Right renal pelvis (tissue), 4 donors: ENCODE data around the gene MACROD2. TPM values are rescaled to one million over a fixed set of nuclear protein-coding genes. Genes with fewer than 3 reads are reported as not detected.
A peak's percentile ranks its signal among the peaks of the same experiment; 100 is the strongest.

Experiments used
- DNase-seq, 4 donors: peaks; one replicate each; pipeline ENCODE4 v3.0.0-alpha.2; 2013; ENCODE audit warnings: low read depth in 4 of 4, low spot score in 3 of 4, missing footprints in 1 of 4
- polyA plus RNA-seq, 4 donors: library from polyadenylated mRNA; unstranded; fragments of 120-200 nt; gene quantifications; one replicate each; pipeline ENCODE4 v1.2.1, GENCODE V29; 2013; ENCODE audit not compliant: insufficient read length in 4 of 4

The MACROD2 gene
- polyA plus RNA-seq, 4 donors = 12.4 to 14.4 (median 13.6) TPM

- DNase-seq = no peak
Measured at GRCh38 chr20:15919118-15919517, 1923.8 kb downstream of the MACROD2 start.

- no peak for DNase-seq
Measured at GRCh38 chr20:15921930-15922329, 1926.6 kb downstream of the MACROD2 start.

GRCh38 chr20:15922556-15922955, 1927.2 kb downstream of the MACROD2 start:
- no peak for DNase-seq

GRCh38 chr20:15923030-15923776, 1927.9 kb downstream of the MACROD2 start:
- no peak for DNase-seq

- DNase-seq = no peak
Measured at GRCh38 chr20:15924556-15924955, 1929.2 kb downstream of the MACROD2 start.

- no peak for DNase-seq
Measured at GRCh38 chr20:15925376-15925775, 1930.1 kb downstream of the MACROD2 start.

GRCh38 chr20:15927893-15928650, 1932.8 kb downstream of the MACROD2 start:
- no peak for DNase-seq

- no peak for DNase-seq
Measured at GRCh38 chr20:15928946-15929345, 1933.6 kb downstream of the MACROD2 start.

GRCh38 chr20:15930311-15931305, 1935.3 kb downstream of the MACROD2 start:
- DNase-seq = peak in 3 of 4 donors; percentile 34 to 48 (median 46)

GRCh38 chr20:15931897-15932296, 1936.6 kb downstream of the MACROD2 start:
- no peak for DNase-seq

- no peak for DNase-seq
Measured at GRCh38 chr20:15937179-15937578, 1941.9 kb downstream of the MACROD2 start.

- DNase-seq = no peak
Measured at GRCh38 chr20:15938847-15939246, 1943.5 kb downstream of the MACROD2 start.

- no peak for DNase-seq
Measured at GRCh38 chr20:15940127-15940526, 1944.8 kb downstream of the MACROD2 start.

GRCh38 chr20:15942130-15942529, 1946.8 kb downstream of the MACROD2 start:
- DNase-seq = no peak

GRCh38 chr20:15945289-15945688, 1950.0 kb downstream of the MACROD2 start:
- DNase-seq = no peak

- DNase-seq = no peak
Measured at GRCh38 chr20:15949391-15949790, 1954.1 kb downstream of the MACROD2 start.

GRCh38 chr20:15951658-15952057, 1956.3 kb downstream of the MACROD2 start:
- DNase-seq = no peak

GRCh38 chr20:15958142-15958541, 1962.8 kb downstream of the MACROD2 start:
- no peak for DNase-seq

- DNase-seq = no peak
Measured at GRCh38 chr20:15965165-15965564, 1969.8 kb downstream of the MACROD2 start.

GRCh38 chr20:15967334-15967733, 1972.0 kb downstream of the MACROD2 start:
- DNase-seq = no peak
